Ishikawa (cell line): ENCODE data around the gene DMD.

Source experiments
- CEBPB ChIP-seq: IDR thresholded peaks from 2 replicates; pipeline ENCODE4 v1.6.1; 2012
- CREB1 ChIP-seq: IDR thresholded peaks from 2 replicates; pipeline ENCODE4 v1.6.1; 2012; ENCODE audit warnings: low read depth
- EGR1 ChIP-seq: IDR thresholded peaks from 2 replicates; pipeline ENCODE4 v1.6.1; 2012
- EP300 ChIP-seq: IDR thresholded peaks from 2 replicates; pipeline ENCODE4 v1.6.1; 2012; ENCODE audit warnings: borderline replicate concordance
- FOXM1 ChIP-seq: IDR thresholded peaks from 2 replicates; pipeline ENCODE4 v1.6.1; 2012; ENCODE audit warnings: low read depth, borderline replicate concordance
- MAX ChIP-seq: IDR thresholded peaks from 2 replicates; pipeline ENCODE4 v1.6.1; 2012
- NFIC ChIP-seq: IDR thresholded peaks from 2 replicates; pipeline ENCODE4 v1.6.1; 2012
- RAD21 ChIP-seq: IDR thresholded peaks from 2 replicates; pipeline ENCODE4 v1.6.1; 2012; ENCODE audit warnings: low read depth
- REST ChIP-seq: IDR thresholded peaks from 2 replicates; pipeline ENCODE4 v1.6.1; 2012; ENCODE audit warnings: low read depth, mild to moderate bottlenecking
- TAF1 ChIP-seq: IDR thresholded peaks from 2 replicates; pipeline ENCODE4 v1.6.1; 2012; ENCODE audit warnings: low read depth, mild to moderate bottlenecking
- TCF12 ChIP-seq: IDR thresholded peaks from 2 replicates; pipeline ENCODE4 v1.6.1; 2012; ENCODE audit warnings: low read depth
- TEAD4 ChIP-seq: IDR thresholded peaks from 2 replicates; pipeline ENCODE4 v1.6.1; 2012
- USF1 ChIP-seq: IDR thresholded peaks from 2 replicates; pipeline ENCODE4 v1.6.1; 2012
- YY1 ChIP-seq: IDR thresholded peaks from 2 replicates; pipeline ENCODE4 v1.6.1; 2012; ENCODE audit warnings: low read depth
- ZBTB7A ChIP-seq: IDR thresholded peaks from 2 replicates; pipeline ENCODE4 v1.6.1; 2012; ENCODE audit warnings: low read depth

DMD gene

GRCh38 chrX:32582729-32583128, 628.6 kb downstream of the DMD start:
- TF ChIP-seq TEAD4 (no peak), FOXM1 (no peak), USF1 (no peak), EGR1 (no peak), TAF1 (no peak)

GRCh38 chrX:32576885-32577284, 634.5 kb downstream of the DMD start:
- TF ChIP-seq ZBTB7A (no peak), YY1 (no peak), MAX (no peak), EP300 (no peak), TAF1 (no peak), EGR1 (no peak), CREB1 (no peak), REST (no peak), TCF12 (no peak)

GRCh38 chrX:32572644-32573043, 638.7 kb downstream of the DMD start:
- no peak for TF ChIP-seq TAF1
- TF ChIP-seq RAD21: no peak
- TF ChIP-seq REST: no peak
- TF ChIP-seq ZBTB7A: no peak
- TF ChIP-seq NFIC: no peak
- no peak for TF ChIP-seq USF1
- TF ChIP-seq TCF12: no peak
- no peak for TF ChIP-seq MAX
- no peak for TF ChIP-seq EGR1
- no peak for TF ChIP-seq EP300
- no peak for TF ChIP-seq CEBPB
- TF ChIP-seq FOXM1: no peak
- no peak for TF ChIP-seq TEAD4
- TF ChIP-seq CREB1: no peak
- no peak for TF ChIP-seq YY1

- no peak for TF ChIP-seq NFIC
- no peak for TF ChIP-seq EGR1
- no peak for TF ChIP-seq TEAD4
- TF ChIP-seq TAF1: no peak
- no peak for TF ChIP-seq RAD21
- TF ChIP-seq USF1: no peak
- TF ChIP-seq TCF12: no peak
- TF ChIP-seq CREB1: no peak
Observed at GRCh38 chrX:32571579-32571978, 639.8 kb downstream of the DMD start.

GRCh38 chrX:32562261-32562660, 649.1 kb downstream of the DMD start:
- TF ChIP-seq TCF12 (no peak), MAX (no peak), FOXM1 (no peak), TEAD4 (no peak), TAF1 (no peak), CREB1 (no peak), NFIC (no peak), CEBPB (no peak), EP300 (no peak)

GRCh38 chrX:32545101-32545500, 666.2 kb downstream of the DMD start:
- TF ChIP-seq USF1 (no peak), MAX (no peak), REST (no peak), TAF1 (no peak), CREB1 (no peak), TCF12 (no peak), ZBTB7A (no peak), EP300 (no peak), TEAD4 (no peak), FOXM1 (no peak), RAD21 (no peak), CEBPB (no peak), NFIC (no peak), YY1 (no peak), EGR1 (no peak)
